Suprapubic skin (tissue), 4 donors: ENCODE results near the gene DDR2. TPM values are rescaled to one million over a fixed set of nuclear protein-coding genes. Genes with fewer than 3 reads are reported as not detected.

ENCODE experiments used
- DNase-seq, 2 donors: peaks; one replicate each; pipeline ENCODE4 v3.0.0-alpha.2; 2019; ENCODE audit warnings: low spot score in 2 of 2
- H3K27ac ChIP-seq: fragments of 200-600 bp; sonication (generic); one replicate; pipeline ENCODE4 v1.5.1; 2019
- H3K27me3 ChIP-seq: fragments of 200-600 bp; sonication (generic); one replicate; pipeline ENCODE4 v1.5.1; 2019
- H3K36me3 ChIP-seq: fragments of 200-600 bp; sonication (generic); one replicate; pipeline ENCODE4 v1.5.1; 2019
- H3K4me1 ChIP-seq: fragments of 200-600 bp; sonication (generic); one replicate; pipeline ENCODE4 v1.5.1; 2019
- H3K4me3 ChIP-seq: fragments of 200-600 bp; sonication (generic); one replicate; pipeline ENCODE4 v1.5.1; 2019; ENCODE audit warnings: mild to moderate bottlenecking
- H3K9me3 ChIP-seq: fragments of 200-600 bp; sonication (generic); one replicate; pipeline ENCODE4 v1.5.1; 2019
- CTCF ChIP-seq, 2 donors: fragments of 200-600 bp in 1 of 2; fragments of 450-650 bp in 1 of 2; sonication (generic) in 1 of 2; IDR thresholded peaks; one replicate each; pipeline ENCODE4 v1.5.1; 2016 to 2019; ENCODE audit warnings: antibody characterized with exemption in 2 of 2, mild to moderate bottlenecking in 1 of 2, moderate library complexity in 1 of 2
- EP300 ChIP-seq: sonication (generic); formaldehyde crosslinking; IDR thresholded peaks from one replicate; pipeline ENCODE4 v1.6.1; 2017; ENCODE audit warnings: antibody characterized with exemption
- POLR2A ChIP-seq, 2 donors: fragments of 450-650 bp; IDR thresholded peaks; one replicate each; pipeline ENCODE4 v1.6.1; 2017; ENCODE audit warnings: antibody characterized with exemption in 2 of 2, mild to moderate bottlenecking in 2 of 2, moderate library complexity in 2 of 2
- POLR2AphosphoS5 ChIP-seq, 3 donors: sonication (generic); formaldehyde crosslinking; IDR thresholded peaks; one replicate each; pipeline ENCODE4 v1.6.1; 2017; ENCODE audit warnings: antibody characterized with exemption in 3 of 3
- WGBS: methylation state at CpG from one replicate; pipeline ENCODE4 v1.1.5; 2018; 5-methylcytosine and 5-hydroxymethylcytosine counted together
- total RNA-seq, 4 donors: library from RNA; depleted of rRNA; stranded (reverse); fragments of >200 nt; gene quantifications; one replicate each; pipeline ENCODE4 v1.1.0, GENCODE V29; 2016

Gene DDR2
- total RNA-seq, 4 donors from 2014 or later = 7.7 to 50.2 (median 13.8) TPM

DNA sequence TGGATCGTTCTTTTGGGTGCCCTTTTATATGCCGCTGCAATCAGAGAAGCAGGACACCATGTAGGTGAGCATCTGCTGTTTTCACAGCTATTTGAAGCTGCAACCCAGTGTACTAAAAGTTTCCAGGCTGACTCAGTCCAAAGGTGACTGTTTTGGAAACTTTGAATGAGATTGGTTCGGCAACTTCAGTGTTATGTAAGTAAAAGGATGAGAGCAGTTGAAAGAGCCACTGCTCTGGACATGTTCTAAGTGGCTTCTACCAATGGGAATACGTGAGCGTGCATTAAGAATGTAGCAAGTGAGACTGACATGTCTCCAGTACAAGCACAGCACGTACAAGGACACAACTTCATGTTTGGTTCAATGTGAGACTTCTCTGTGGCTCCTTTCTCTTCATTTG lies 55.6 kb downstream of the DDR2 start:
- no peak for TF ChIP-seq POLR2AphosphoS5 (IDR thresholded peaks at IDR 0.05)
- TF ChIP-seq CTCF (IDR thresholded peaks at IDR 0.05) = no peak
- no peak for TF ChIP-seq POLR2A (IDR thresholded peaks at IDR 0.05)
- TF ChIP-seq EP300 = no peak
- Histone ChIP-seq H3K27me3 (no peaks in the 10 kb centered on the region), H3K27ac (peak overlapping the region; percentile 24), H3K36me3 (no peaks in the 10 kb centered on the region), H3K9me3 (no peaks in the 10 kb centered on the region), H3K4me1 (peaks cover 56% of the 10 kb centered on the region), H3K4me3 (no peak overlapping the region)
- 50% methylated on average over 5 of the region's 6 CpGs for WGBS
- no peak for DNase-seq

DNA sequence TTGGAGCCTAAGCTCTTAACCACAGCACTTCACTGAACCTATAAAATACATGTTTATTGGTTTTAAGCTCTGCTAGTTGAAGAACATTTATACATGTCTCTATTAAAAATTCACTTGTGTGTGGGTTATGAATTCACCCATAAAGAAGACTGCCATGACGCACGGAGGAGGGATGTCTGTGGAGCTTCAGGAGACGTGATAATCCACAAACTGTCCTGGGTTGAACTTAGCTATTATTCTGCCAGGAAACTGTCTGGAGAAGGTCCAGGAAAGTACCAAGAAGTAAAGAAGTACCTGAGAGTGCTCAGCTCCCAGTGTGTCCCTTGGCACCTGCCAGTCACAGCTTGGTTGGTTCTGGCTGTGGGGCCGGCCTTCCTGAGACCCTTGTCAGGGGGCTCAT lies 56.3 kb downstream of the DDR2 start:
- Histone ChIP-seq H3K4me3 (no peak overlapping the region), H3K27ac (peak overlapping the region; percentile 24), H3K36me3 (no peaks in the 10 kb centered on the region), H3K27me3 (no peaks in the 10 kb centered on the region), H3K9me3 (no peaks in the 10 kb centered on the region), H3K4me1 (peaks cover 56% of the 10 kb centered on the region)
- WGBS = 70% methylated on average over 4 of the region's 4 CpGs
- TF ChIP-seq CTCF (IDR thresholded peaks at IDR 0.05) (no peak), POLR2AphosphoS5 (IDR thresholded peaks at IDR 0.05) (no peak)
- no peak for DNase-seq

DNA sequence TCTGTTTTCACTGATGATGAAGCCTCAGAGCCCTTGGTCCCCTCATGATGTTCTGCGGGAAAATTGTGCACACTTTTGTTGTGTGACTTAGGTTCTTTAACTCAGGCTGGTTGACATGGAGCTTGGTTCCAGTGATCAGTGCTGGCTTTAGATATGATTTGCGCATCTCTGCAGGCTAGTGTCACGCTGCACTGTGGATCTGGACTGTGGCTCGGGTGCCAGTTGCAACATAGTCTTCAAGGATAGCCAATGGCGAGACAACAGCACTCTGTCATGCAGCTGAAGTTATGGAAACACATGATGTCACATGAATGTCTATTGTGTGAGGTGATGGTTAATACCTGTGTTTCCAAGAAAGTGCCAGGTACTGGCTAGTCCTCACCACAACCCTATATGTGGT lies 56.7 kb downstream of the DDR2 start:
- TF ChIP-seq CTCF (IDR thresholded peaks at IDR 0.05) = no peak
- TF ChIP-seq POLR2A (IDR thresholded peaks at IDR 0.05) = no peak
- no peak for TF ChIP-seq EP300
- no peak for TF ChIP-seq POLR2AphosphoS5 (IDR thresholded peaks at IDR 0.05)
- no peak for DNase-seq
- WGBS = 96% methylated on average over 5 of the region's 5 CpGs

DNA sequence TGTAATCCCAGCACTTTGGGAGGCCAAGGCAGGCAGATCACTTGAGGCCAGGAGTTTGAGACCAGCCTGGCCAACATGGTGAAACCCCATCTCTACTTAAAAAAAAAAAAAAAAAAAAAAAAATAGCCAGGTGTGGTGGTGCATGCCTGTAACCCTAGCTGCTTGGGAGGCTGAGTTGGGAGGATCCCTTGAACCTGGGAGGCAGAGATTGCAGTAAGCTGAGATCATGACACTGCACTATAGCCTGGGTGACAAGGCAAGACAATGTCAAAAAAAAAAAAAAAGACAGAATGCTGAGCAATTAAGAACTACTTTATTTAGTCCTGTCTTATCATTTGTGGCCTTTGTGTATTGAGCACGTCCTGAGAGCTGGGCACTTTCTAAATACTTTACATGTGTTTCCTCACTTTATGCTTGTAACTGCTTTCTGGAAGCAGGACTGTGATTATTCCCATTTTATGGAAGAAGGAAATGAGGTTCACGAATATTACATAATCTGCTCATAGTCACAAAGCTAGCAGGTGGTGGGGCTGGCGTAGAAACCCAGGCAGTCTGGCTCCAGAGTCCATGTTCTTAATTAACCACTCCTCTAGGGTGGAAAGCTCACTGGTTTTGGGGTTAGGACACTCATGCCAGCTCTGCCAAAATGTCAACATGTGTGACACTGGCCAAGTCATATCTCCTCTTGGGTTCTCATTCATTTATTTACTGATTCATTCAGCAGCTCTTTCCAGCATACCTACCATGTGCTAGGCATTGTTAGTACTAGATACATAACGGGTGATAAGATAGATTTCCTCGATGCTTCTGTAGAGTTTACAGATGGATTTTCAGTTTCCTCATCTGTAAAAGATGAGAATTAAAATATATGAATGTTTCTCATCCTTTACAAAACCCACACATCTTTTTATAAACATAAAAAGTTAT lies 57.7 kb downstream of the DDR2 start:
- WGBS = 27% methylated on average over 5 of the region's 5 CpGs

More for the DNA sequence above, 56.7 kb downstream of the DDR2 start:
- Histone ChIP-seq H3K9me3 (no peaks in the 10 kb centered on the region), H3K4me3 (no peak overlapping the region), H3K27ac (no peak overlapping the region), H3K4me1 (peaks cover 56% of the 10 kb centered on the region), H3K36me3 (no peaks in the 10 kb centered on the region), H3K27me3 (no peaks in the 10 kb centered on the region)

More for the DNA sequence above, 57.7 kb downstream of the DDR2 start:
- Histone ChIP-seq H3K27me3 (no peaks in the 10 kb centered on the region), H3K4me3 (no peak overlapping the region), H3K27ac (peak overlapping the region; percentile 59), H3K4me1 (peaks cover 51% of the 10 kb centered on the region), H3K9me3 (no peaks in the 10 kb centered on the region), H3K36me3 (no peaks in the 10 kb centered on the region)
- TF ChIP-seq POLR2AphosphoS5 (IDR thresholded peaks at IDR 0.05) (no peak), EP300 (no peak), CTCF (IDR thresholded peaks at IDR 0.05) (no peak), POLR2A (IDR thresholded peaks at IDR 0.05) (no peak)
- DNase-seq = no peak
